Peyer's patch (tissue), 4 donors: ENCODE results near the gene GPR137B.

Experiments used
- CTCF ChIP-seq, 6 experiments: fragments of 450-650 bp in 4 of 6; fragments of 200-600 bp in 2 of 6; sonication (generic) in 1 of 6; IDR thresholded peaks; one replicate each; pipeline ENCODE4 v1.5.1; 2017 to 2019; ENCODE audit warnings: antibody characterized with exemption in 6 of 6, mild to moderate bottlenecking in 3 of 6, moderate library complexity in 1 of 6
- POLR2A ChIP-seq, 2 donors: fragments of 450-650 bp; IDR thresholded peaks; one replicate each; pipeline ENCODE4 v1.5.1; 2017; ENCODE audit warnings: antibody characterized with exemption in 2 of 2, mild to moderate bottlenecking in 2 of 2, moderate library complexity in 2 of 2

GRCh38 chr1:236147521-236148469 is 5.5 kb downstream of the GPR137B start:
- no peak for TF ChIP-seq CTCF (IDR thresholded peaks at IDR 0.05)
- TF ChIP-seq POLR2A (IDR thresholded peaks at IDR 0.05): no peak
